ENCODE measurements around the gene ARHGEF26. TPM values are rescaled to one million over a fixed set of nuclear protein-coding genes. Genes with fewer than 3 reads are reported as not detected.

Gene ARHGEF26
- total RNA-seq, 1 experiment from 2014 or later: 5.4 TPM

GRCh38 chr3:154188846-154189245, 67.7 kb downstream of the ARHGEF26 start:
- no peaks in the 10 kb centered on the region for H3K27me3 ChIP-seq (ENCODE audit: control insufficient read depth, insufficient read depth, low read length)
- no peak overlapping the region for H3K4me3 ChIP-seq (ENCODE audit: insufficient read depth, low read depth, low read length)
- no peak for DNase-seq
- no peaks in the 10 kb centered on the region for H3K36me3 ChIP-seq (replicated peaks; ENCODE audit: control insufficient read depth, insufficient read depth, low read length)

GRCh38 chr3:154191520-154191919, 70.3 kb downstream of the ARHGEF26 start:
- no peaks in the 10 kb centered on the region for H3K36me3 ChIP-seq (replicated peaks; ENCODE audit: control insufficient read depth, insufficient read depth, low read length)
- no peaks in the 10 kb centered on the region for H3K27me3 ChIP-seq (ENCODE audit: control insufficient read depth, insufficient read depth, low read length)
- no peak for DNase-seq
- H3K4me3 ChIP-seq (ENCODE audit: insufficient read depth, low read depth, low read length): no peak overlapping the region

- Histone ChIP-seq H3K27me3 (ENCODE audit: control insufficient read depth, insufficient read depth, low read length) (no peaks in the 10 kb centered on the region), H3K4me3 (ENCODE audit: insufficient read depth, low read depth, low read length) (no peak overlapping the region), H3K36me3 (replicated peaks; ENCODE audit: control insufficient read depth, insufficient read depth, low read length) (no peaks in the 10 kb centered on the region)
- no peak for DNase-seq
Observed at GRCh38 chr3:154192225-154192624, 71.0 kb downstream of the ARHGEF26 start.

GRCh38 chr3:154193000-154193615, 71.9 kb downstream of the ARHGEF26 start:
- no peak for DNase-seq
- Histone ChIP-seq H3K4me3 (ENCODE audit: insufficient read depth, low read depth, low read length) (no peak overlapping the region), H3K27me3 (ENCODE audit: control insufficient read depth, insufficient read depth, low read length) (no peaks in the 10 kb centered on the region), H3K36me3 (replicated peaks; ENCODE audit: control insufficient read depth, insufficient read depth, low read length) (no peaks in the 10 kb centered on the region)

- Histone ChIP-seq H3K36me3 (replicated peaks; ENCODE audit: control insufficient read depth, insufficient read depth, low read length) (no peaks in the 10 kb centered on the region), H3K4me3 (ENCODE audit: insufficient read depth, low read depth, low read length) (no peak overlapping the region)
- DNase-seq: no peak
Observed at GRCh38 chr3:154194877-154195276, 73.7 kb downstream of the ARHGEF26 start.

GRCh38 chr3:154195620-154196356, 74.6 kb downstream of the ARHGEF26 start:
- Histone ChIP-seq H3K27me3 (ENCODE audit: control insufficient read depth, insufficient read depth, low read length) (no peaks in the 10 kb centered on the region), H3K4me3 (ENCODE audit: insufficient read depth, low read depth, low read length) (no peak overlapping the region), H3K36me3 (replicated peaks; ENCODE audit: control insufficient read depth, insufficient read depth, low read length) (no peaks in the 10 kb centered on the region)
- DNase-seq: no peak

More at GRCh38 chr3:154194877-154195276, 73.7 kb downstream of the ARHGEF26 start:
- H3K27me3 ChIP-seq (ENCODE audit: control insufficient read depth, insufficient read depth, low read length): no peaks in the 10 kb centered on the region

- no peak for DNase-seq
- Histone ChIP-seq H3K4me3 (ENCODE audit: insufficient read depth, low read depth, low read length) (no peak overlapping the region), H3K27me3 (ENCODE audit: control insufficient read depth, insufficient read depth, low read length) (no peaks in the 10 kb centered on the region), H3K36me3 (replicated peaks; ENCODE audit: control insufficient read depth, insufficient read depth, low read length) (no peaks in the 10 kb centered on the region)
Observed at GRCh38 chr3:154197751-154198150, 76.6 kb downstream of the ARHGEF26 start.

- no peaks in the 10 kb centered on the region for H3K27me3 ChIP-seq (ENCODE audit: control insufficient read depth, insufficient read depth, low read length)
- H3K36me3 ChIP-seq (replicated peaks; ENCODE audit: control insufficient read depth, insufficient read depth, low read length): no peaks in the 10 kb centered on the region; the same call in 1 of the 2 replicates
- no peak for DNase-seq
- H3K4me3 ChIP-seq (ENCODE audit: insufficient read depth, low read depth, low read length): no peak overlapping the region
Observed at GRCh38 chr3:154209499-154209898, 88.3 kb downstream of the ARHGEF26 start.

GRCh38 chr3:154210986-154211385, 89.8 kb downstream of the ARHGEF26 start:
- Histone ChIP-seq H3K36me3 (replicated peaks; ENCODE audit: control insufficient read depth, insufficient read depth, low read length) (no peaks in the 10 kb centered on the region; the same call in 1 of the 2 replicates), H3K27me3 (ENCODE audit: control insufficient read depth, insufficient read depth, low read length) (no peaks in the 10 kb centered on the region), H3K4me3 (ENCODE audit: insufficient read depth, low read depth, low read length) (no peak overlapping the region)
- DNase-seq: no peak

- no peaks in the 10 kb centered on the region; the same call in 1 of the 2 replicates for H3K36me3 ChIP-seq (replicated peaks; ENCODE audit: control insufficient read depth, insufficient read depth, low read length)
- no peak for DNase-seq
- H3K4me3 ChIP-seq (ENCODE audit: insufficient read depth, low read depth, low read length): no peak overlapping the region
- H3K27me3 ChIP-seq (ENCODE audit: control insufficient read depth, insufficient read depth, low read length): no peaks in the 10 kb centered on the region
Observed at GRCh38 chr3:154214306-154214705, 93.1 kb downstream of the ARHGEF26 start.

GRCh38 chr3:154217671-154218070, 96.5 kb downstream of the ARHGEF26 start:
- no peak for DNase-seq
- Histone ChIP-seq H3K4me3 (ENCODE audit: insufficient read depth, low read depth, low read length) (no peak overlapping the region), H3K27me3 (ENCODE audit: control insufficient read depth, insufficient read depth, low read length) (no peaks in the 10 kb centered on the region), H3K36me3 (replicated peaks; ENCODE audit: control insufficient read depth, insufficient read depth, low read length) (no peaks in the 10 kb centered on the region)

GRCh38 chr3:154218728-154219127, 97.5 kb downstream of the ARHGEF26 start:
- no peak for DNase-seq
- Histone ChIP-seq H3K36me3 (replicated peaks; ENCODE audit: control insufficient read depth, insufficient read depth, low read length) (no peaks in the 10 kb centered on the region), H3K4me3 (ENCODE audit: insufficient read depth, low read depth, low read length) (no peak overlapping the region), H3K27me3 (ENCODE audit: control insufficient read depth, insufficient read depth, low read length) (no peaks in the 10 kb centered on the region)

- no peak overlapping the region for H3K4me3 ChIP-seq (ENCODE audit: insufficient read depth, low read depth, low read length)
- H3K27me3 ChIP-seq (ENCODE audit: control insufficient read depth, insufficient read depth, low read length): no peaks in the 10 kb centered on the region
- no peaks in the 10 kb centered on the region for H3K36me3 ChIP-seq (replicated peaks; ENCODE audit: control insufficient read depth, insufficient read depth, low read length)
- DNase-seq: no peak
Observed at GRCh38 chr3:154220462-154220861, 99.3 kb downstream of the ARHGEF26 start.

GRCh38 chr3:154223519-154223918, 102.3 kb downstream of the ARHGEF26 start:
- no peak overlapping the region for H3K4me3 ChIP-seq (ENCODE audit: insufficient read depth, low read depth, low read length)
- no peaks in the 10 kb centered on the region for H3K36me3 ChIP-seq (replicated peaks; ENCODE audit: control insufficient read depth, insufficient read depth, low read length)
- no peaks in the 10 kb centered on the region for H3K27me3 ChIP-seq (ENCODE audit: control insufficient read depth, insufficient read depth, low read length)
- DNase-seq: no peak

GRCh38 chr3:154224366-154224765, 103.2 kb downstream of the ARHGEF26 start:
- no peaks in the 10 kb centered on the region for H3K36me3 ChIP-seq (replicated peaks; ENCODE audit: control insufficient read depth, insufficient read depth, low read length)
- H3K4me3 ChIP-seq (ENCODE audit: insufficient read depth, low read depth, low read length): no peak overlapping the region
- DNase-seq: no peak
- H3K27me3 ChIP-seq (ENCODE audit: control insufficient read depth, insufficient read depth, low read length): no peaks in the 10 kb centered on the region

Measured in H7 (cell line).